Breast epithelium (tissue), 4 donors: ENCODE data around the gene LIN7C. TPM values are rescaled to one million over a fixed set of nuclear protein-coding genes. Genes with fewer than 3 reads are reported as not detected.

Experiments used
- DNase-seq, 2 donors: peaks; one replicate each; pipeline ENCODE4 v3.0.0-alpha.2; 2019; ENCODE audit warnings: low spot score in 2 of 2
- H3K27ac ChIP-seq, 2 donors: fragments of 200-600 bp; sonication (generic) in 1 of 2; one replicate each; pipeline ENCODE4 v1.5.1; 2016 to 2019; ENCODE audit warnings: mild to moderate bottlenecking in 1 of 2
- H3K27me3 ChIP-seq, 2 donors: fragments of 200-600 bp; sonication (generic) in 1 of 2; one replicate each; pipeline versions ENCODE4 v1.5.1 to v1.6.0; 2017 to 2019; ENCODE audit warnings: control low read depth in 1 of 2, mild to moderate bottlenecking in 1 of 2
- H3K36me3 ChIP-seq: fragments of 200-600 bp; one replicate; pipeline ENCODE4 v1.5.1; 2019
- H3K4me1 ChIP-seq, 2 donors: fragments of 200-600 bp; sonication (generic); one replicate each; pipeline ENCODE4 v1.5.1; 2016 to 2019; ENCODE audit warnings: control low read depth in 1 of 2
- H3K4me3 ChIP-seq, 3 donors: fragments of 200-600 bp; sonication (generic); 1 replicate in 2 of 3; 2 replicates in 1 of 3; pipeline ENCODE4 v1.5.1; 2016 to 2019; ENCODE audit warnings: mild to moderate bottlenecking in 3 of 3, moderate library complexity in 2 of 3
- H3K9me3 ChIP-seq, 2 donors: fragments of 200-600 bp; sonication (generic) in 1 of 2; one replicate each; pipeline ENCODE4 v1.5.1; 2016 to 2019; ENCODE audit warnings: control low read depth in 1 of 2
- POLR2A ChIP-seq: fragments of 450-650 bp; IDR thresholded peaks from one replicate; pipeline ENCODE4 v1.6.1; 2016; ENCODE audit warnings: antibody characterized with exemption, mild to moderate bottlenecking, moderate library complexity
- POLR2AphosphoS5 ChIP-seq, 3 donors: sonication (generic); formaldehyde crosslinking; IDR thresholded peaks; one replicate each; pipeline ENCODE4 v1.6.1; 2017; ENCODE audit warnings: antibody characterized with exemption in 3 of 3
- intact Hi-C: fragments of 100-400 bp; cut with DNase I; formaldehyde crosslinking; loops from one replicate; pipeline ENCODE4 v1.15.1; 2023; ENCODE audit warnings: low total_unique reads
- total RNA-seq, 3 donors: library from RNA; depleted of rRNA; stranded (reverse); fragments of >200 nt; gene quantifications; one replicate each; pipeline ENCODE4 v1.1.0, GENCODE V29; 2016
- TF ChIP-seq, protein P1 (sequence below), 3 donors: fragments of 450-650 bp; IDR thresholded peaks; one replicate each; pipeline ENCODE4 v1.5.1; 2016 to 2017; ENCODE audit warnings: antibody characterized with exemption in 3 of 3, mild to moderate bottlenecking in 3 of 3, moderate library complexity in 3 of 3

Gene LIN7C
- total RNA-seq, 3 donors from 2014 or later: 26.6 to 43.8 (median 38.0) TPM

DNA sequence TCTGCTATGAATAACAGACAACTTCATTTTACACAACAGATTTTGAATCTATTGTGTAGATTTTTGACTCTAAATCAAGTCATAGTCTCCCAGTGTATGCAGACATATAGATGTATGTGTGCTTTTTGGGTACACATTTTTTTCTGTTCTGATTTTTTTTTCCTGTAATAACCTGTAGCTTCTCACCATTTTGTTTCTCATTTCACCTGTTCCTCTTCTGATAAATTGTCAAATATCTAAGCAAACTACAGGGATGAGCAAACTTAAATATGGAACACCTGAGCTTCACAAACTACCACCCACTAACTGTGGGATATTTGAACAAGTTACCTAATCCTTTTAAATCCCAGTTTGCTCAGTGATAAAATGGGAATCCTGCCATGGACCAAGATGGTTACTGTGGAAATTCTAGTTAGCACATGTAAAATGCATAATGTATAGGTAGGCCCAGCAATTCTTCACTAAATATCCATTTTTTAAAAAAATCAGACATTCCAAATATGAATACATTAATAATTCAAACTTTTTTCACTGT is 49.7 kb downstream of the LIN7C start:
- DNase-seq: no peak
- Histone ChIP-seq H3K4me1 (peaks cover 0 to 6% of the 10 kb centered on the region in 2 donors), H3K36me3 (no peaks in the 10 kb centered on the region), H3K27me3 (no peaks in the 10 kb centered on the region), H3K9me3 (no peaks in the 10 kb centered on the region), H3K27ac (no peak overlapping the region), H3K4me3 (no peak overlapping the region)
- intact Hi-C loops: no loop called here
- TF ChIP-seq POLR2A: no peak
- TF ChIP-seq POLR2AphosphoS5 (IDR thresholded peaks at IDR 0.05): no peak
- TF ChIP-seq, protein P1, sequence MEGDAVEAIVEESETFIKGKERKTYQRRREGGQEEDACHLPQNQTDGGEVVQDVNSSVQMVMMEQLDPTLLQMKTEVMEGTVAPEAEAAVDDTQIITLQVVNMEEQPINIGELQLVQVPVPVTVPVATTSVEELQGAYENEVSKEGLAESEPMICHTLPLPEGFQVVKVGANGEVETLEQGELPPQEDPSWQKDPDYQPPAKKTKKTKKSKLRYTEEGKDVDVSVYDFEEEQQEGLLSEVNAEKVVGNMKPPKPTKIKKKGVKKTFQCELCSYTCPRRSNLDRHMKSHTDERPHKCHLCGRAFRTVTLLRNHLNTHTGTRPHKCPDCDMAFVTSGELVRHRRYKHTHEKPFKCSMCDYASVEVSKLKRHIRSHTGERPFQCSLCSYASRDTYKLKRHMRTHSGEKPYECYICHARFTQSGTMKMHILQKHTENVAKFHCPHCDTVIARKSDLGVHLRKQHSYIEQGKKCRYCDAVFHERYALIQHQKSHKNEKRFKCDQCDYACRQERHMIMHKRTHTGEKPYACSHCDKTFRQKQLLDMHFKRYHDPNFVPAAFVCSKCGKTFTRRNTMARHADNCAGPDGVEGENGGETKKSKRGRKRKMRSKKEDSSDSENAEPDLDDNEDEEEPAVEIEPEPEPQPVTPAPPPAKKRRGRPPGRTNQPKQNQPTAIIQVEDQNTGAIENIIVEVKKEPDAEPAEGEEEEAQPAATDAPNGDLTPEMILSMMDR (IDR thresholded peaks at IDR 0.05): no peak

DNA sequence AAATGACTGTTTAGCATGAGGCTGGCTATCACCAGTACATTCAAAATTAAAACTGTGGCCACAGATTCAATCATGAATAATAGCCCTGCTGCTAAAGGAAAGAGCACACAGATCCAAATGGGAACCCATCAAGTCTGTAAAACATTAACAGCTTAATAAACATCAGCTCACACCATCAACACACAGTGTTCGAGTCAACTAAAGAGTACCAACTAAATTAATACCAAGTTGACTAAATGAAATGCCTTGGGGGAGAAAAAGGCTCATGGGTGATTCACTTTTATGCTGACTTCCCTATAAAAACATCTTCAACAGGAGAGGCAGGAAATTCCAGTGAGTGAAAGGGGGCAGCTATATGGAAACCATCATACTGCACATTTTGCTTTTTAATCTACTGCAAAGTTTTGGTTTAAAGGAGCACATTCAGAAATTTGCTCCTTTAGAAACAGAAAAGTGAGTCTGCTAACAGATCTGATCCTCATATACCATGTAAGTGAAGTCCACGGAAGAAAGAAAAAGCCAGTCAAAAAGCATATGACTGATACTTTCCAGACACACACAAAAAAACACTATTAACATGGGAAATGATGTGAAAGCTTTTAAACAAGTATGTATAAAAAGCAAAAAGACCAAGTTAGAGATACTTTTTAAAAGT is 50.3 kb downstream of the LIN7C start:
- Histone ChIP-seq H3K9me3 (no peaks in the 10 kb centered on the region), H3K4me3 (no peak overlapping the region), H3K27me3 (no peaks in the 10 kb centered on the region), H3K27ac (peak overlapping the region in 1 of 2 donors; percentile 8), H3K4me1 (peaks cover 0 to 6% of the 10 kb centered on the region in 2 donors), H3K36me3 (no peaks in the 10 kb centered on the region)
- DNase-seq: no peak
- TF ChIP-seq POLR2AphosphoS5 (IDR thresholded peaks at IDR 0.05): no peak
- TF ChIP-seq, protein P1 (IDR thresholded peaks at IDR 0.05): no peak
- intact Hi-C loops: no loop called here

DNA sequence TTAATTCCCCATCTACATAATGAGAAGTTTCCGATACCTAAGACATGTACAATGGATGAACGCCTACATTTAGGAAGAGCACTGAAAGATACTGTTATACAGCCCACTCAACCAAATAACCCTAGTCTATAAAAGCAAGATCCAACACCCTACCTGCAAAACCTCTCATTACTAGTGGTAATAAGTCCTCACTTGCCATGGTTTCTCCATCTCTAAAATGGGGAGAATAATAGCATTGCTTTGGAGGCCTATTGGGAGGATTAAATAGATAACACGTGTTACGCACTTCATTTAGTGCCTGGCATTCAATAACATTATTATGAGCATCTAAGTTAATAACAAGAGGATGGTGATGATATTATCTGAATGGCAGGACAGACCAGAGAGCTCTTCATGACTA is 50.9 kb downstream of the LIN7C start:
- no peak overlapping the region for H3K4me3 ChIP-seq
- peak overlapping the region in 1 of 2 donors; percentile 8 for H3K27ac ChIP-seq
- DNase-seq: no peak
- intact Hi-C loops: no loop called here
- TF ChIP-seq POLR2A: no peak
- TF ChIP-seq, protein P1 (IDR thresholded peaks at IDR 0.05): no peak
- TF ChIP-seq POLR2AphosphoS5 (IDR thresholded peaks at IDR 0.05): no peak
- peaks cover 0 to 6% of the 10 kb centered on the region in 2 donors for H3K4me1 ChIP-seq
- H3K27me3 ChIP-seq: no peaks in the 10 kb centered on the region
- no peaks in the 10 kb centered on the region for H3K36me3 ChIP-seq
- H3K9me3 ChIP-seq: no peaks in the 10 kb centered on the region

DNA sequence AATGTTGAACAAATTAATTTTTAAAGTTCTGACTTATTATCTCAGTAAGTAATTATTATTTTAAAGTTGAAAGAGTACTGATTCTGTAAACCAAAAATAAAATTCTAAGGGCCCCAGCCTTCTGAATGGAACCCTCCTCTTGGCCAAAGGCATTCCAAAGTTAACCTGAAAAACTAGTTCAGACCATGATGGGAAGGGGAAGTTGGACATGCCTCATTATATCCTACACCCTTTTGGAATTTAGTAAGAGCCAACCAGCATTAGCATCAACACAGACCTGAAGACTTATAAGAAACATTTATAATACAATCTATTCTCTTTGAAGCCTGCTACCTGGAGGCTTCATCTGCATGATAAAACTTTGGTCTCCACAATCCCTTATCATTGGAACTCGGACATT is 52.9 kb downstream of the LIN7C start:
- intact Hi-C loops: no loop called here
- Histone ChIP-seq H3K27ac (no peak overlapping the region), H3K9me3 (no peaks in the 10 kb centered on the region), H3K4me3 (no peak overlapping the region), H3K36me3 (no peaks in the 10 kb centered on the region), H3K27me3 (no peaks in the 10 kb centered on the region), H3K4me1 (peaks cover 0 to 6% of the 10 kb centered on the region in 2 donors)
- TF ChIP-seq POLR2A (no peak), POLR2AphosphoS5 (IDR thresholded peaks at IDR 0.05) (no peak)
- TF ChIP-seq, protein P1 (IDR thresholded peaks at IDR 0.05): no peak
- no peak for DNase-seq

- DNase-seq: no peak
- Histone ChIP-seq H3K4me3 (no peak overlapping the region), H3K36me3 (no peaks in the 10 kb centered on the region), H3K27ac (peak overlapping the region; percentile 58 to 59), H3K27me3 (no peaks in the 10 kb centered on the region), H3K9me3 (no peaks in the 10 kb centered on the region), H3K4me1 (peaks cover 0 to 6% of the 10 kb centered on the region in 2 donors)
- intact Hi-C loops: no loop called here
- TF ChIP-seq POLR2A: no peak
- TF ChIP-seq, protein P1 (IDR thresholded peaks at IDR 0.05): no peak
- TF ChIP-seq POLR2AphosphoS5 (IDR thresholded peaks at IDR 0.05): no peak
Observed at GRCh38 chr11:27452147-27452546, 54.4 kb downstream of the LIN7C start.
